Neuronal stem cell (in vitro differentiated cells): Measurements from ENCODE around the gene CD2AP.

Source experiments
- DNase-seq: peaks from one replicate; pipeline ENCODE4 v3.0.0-alpha.2; 2013; ENCODE audit warnings: low spot score
- H2AFZ ChIP-seq: one replicate; pipeline ENCODE4 v1.6.1; 2013; ENCODE audit warnings: mild to moderate bottlenecking, low read length, inconsistent platforms
- H2AK5ac ChIP-seq: 2 replicates; pipeline ENCODE4 v1.6.1; 2013; ENCODE audit warnings: low read depth, mild to moderate bottlenecking, inconsistent platforms, low read length, moderate library complexity, mixed read lengths
- H2BK120ac ChIP-seq: 2 replicates; pipeline ENCODE4 v1.6.1; 2013; ENCODE audit warnings: low read depth, mild to moderate bottlenecking, inconsistent platforms, low read length, moderate library complexity, mixed read lengths
- H2BK12ac ChIP-seq: one replicate; pipeline ENCODE4 v1.6.1; 2013; ENCODE audit warnings: low read length, inconsistent platforms
- H2BK15ac ChIP-seq: 2 replicates; pipeline ENCODE4 v1.6.1; 2013; ENCODE audit warnings: mild to moderate bottlenecking, low read length, inconsistent platforms, mixed read lengths
- H2BK5ac ChIP-seq: one replicate; pipeline ENCODE4 v1.6.1; 2013; ENCODE audit warnings: inconsistent platforms, mild to moderate bottlenecking, low read length, moderate library complexity
- H3K14ac ChIP-seq: one replicate; pipeline ENCODE4 v1.6.1; 2013; ENCODE audit warnings: low read length, inconsistent platforms
- H3K18ac ChIP-seq: 2 replicates; pipeline ENCODE4 v1.6.1; 2013; ENCODE audit warnings: low read length, inconsistent platforms
- H3K23ac ChIP-seq: 2 replicates; pipeline ENCODE4 v1.6.1; 2013; ENCODE audit warnings: low read depth, mild to moderate bottlenecking, mixed read lengths, low read length, inconsistent platforms; ENCODE audit not compliant: poor library complexity
- H3K27ac ChIP-seq: replicated peaks from 3 replicates; pipeline ENCODE4 v1.5.1; 2013; ENCODE audit warnings: low read length, inconsistent platforms
- H3K27me3 ChIP-seq, 3 experiments: 2 replicates each; pipeline ENCODE4 v1.6.1; 2013; ENCODE audit warnings: low read length in 3 of 3, mild to moderate bottlenecking in 2 of 3, inconsistent platforms in 1 of 3, low read depth in 1 of 3, mixed read lengths in 1 of 3, moderate library complexity in 1 of 3; ENCODE audit not compliant: control insufficient read depth in 3 of 3, insufficient read depth in 3 of 3
- H3K36me3 ChIP-seq, 2 donors: replicated peaks in 1 of 2; 2 replicates each; pipeline ENCODE4 v1.6.1; 2013; ENCODE audit warnings: low read length in 2 of 2; ENCODE audit not compliant: control insufficient read depth in 2 of 2, insufficient read depth in 2 of 2
- H3K4ac ChIP-seq: 2 replicates; pipeline ENCODE4 v1.6.1; 2013; ENCODE audit warnings: inconsistent platforms, mild to moderate bottlenecking, low read length, moderate library complexity
- H3K4me1 ChIP-seq, 2 donors: 1 replicate in 1 of 2; 2 replicates in 1 of 2; pipeline ENCODE4 v1.6.1; 2013; ENCODE audit warnings: low read length in 2 of 2, low read depth in 1 of 2; ENCODE audit not compliant: control insufficient read depth in 2 of 2, insufficient read depth in 1 of 2
- H3K4me2 ChIP-seq: one replicate; pipeline ENCODE4 v1.6.1; 2013; ENCODE audit warnings: mild to moderate bottlenecking, low read length, inconsistent platforms; ENCODE audit not compliant: insufficient read depth, poor library complexity, severe bottlenecking
- H3K4me3 ChIP-seq, 2 donors: 2 replicates each; pipeline ENCODE4 v1.5.1; 2013; ENCODE audit warnings: low read length in 2 of 2, mild to moderate bottlenecking in 2 of 2, inconsistent platforms in 1 of 2, moderate library complexity in 1 of 2
- H3K79me1 ChIP-seq: one replicate; pipeline ENCODE4 v1.6.1; 2013; ENCODE audit warnings: low read depth, mild to moderate bottlenecking, inconsistent platforms, low read length, moderate library complexity
- H3K9ac ChIP-seq: one replicate; pipeline ENCODE4 v1.6.1; 2013; ENCODE audit warnings: mild to moderate bottlenecking, low read depth, low read length, inconsistent platforms; ENCODE audit not compliant: poor library complexity
- H3K9me3 ChIP-seq, 2 donors: replicated peaks in 1 of 2; 2 replicates each; pipeline versions ENCODE3 to v1.6.1; 2013; ENCODE audit warnings: low read length in 2 of 2, mild to moderate bottlenecking in 2 of 2, inconsistent platforms in 1 of 2, low read depth in 1 of 2, mixed read lengths in 1 of 2, moderate library complexity in 1 of 2; ENCODE audit not compliant: control insufficient read depth in 2 of 2, insufficient read depth in 1 of 2
- H4K8ac ChIP-seq: one replicate; pipeline ENCODE4 v1.6.1; 2013; ENCODE audit warnings: low read depth, mild to moderate bottlenecking, inconsistent platforms, low read length, moderate library complexity
- H4K91ac ChIP-seq: one replicate; pipeline ENCODE4 v1.6.1; 2013; ENCODE audit warnings: low read length, low read depth, mild to moderate bottlenecking, inconsistent platforms; ENCODE audit not compliant: poor library complexity
- WGBS, 2 donors: extraction: QIAGEN DNeasy Blood & Tissue Kit; methylation state at CpG; one replicate each; pipeline ENCODE4 v1.1.7; 2013; ENCODE audit warnings: missing lambda C conversion rate in 2 of 2, mixed read lengths in 1 of 2; ENCODE audit not compliant: insufficient read length in 2 of 2, insufficient replicate concordance in 1 of 2; ENCODE audit errors: extremely low coverage in 2 of 2; 5-methylcytosine and 5-hydroxymethylcytosine counted together

Gene CD2AP

GRCh38 chr6:47663462-47664216, 186.1 kb downstream of the CD2AP start:
- peak; percentile 4 for DNase-seq
- H2AFZ ChIP-seq, result peak overlapping the region; percentile 45

GRCh38 chr6:47665112-47665511, 187.5 kb downstream of the CD2AP start:
- Histone ChIP-seq H2AFZ (no peak overlapping the region), H3K23ac (no peak overlapping the region), H3K79me1 (no peaks in the 10 kb centered on the region), H4K91ac (no peak overlapping the region), H2AK5ac (no peak overlapping the region), H3K27ac (no peak overlapping the region), H3K18ac (no peak overlapping the region), H2BK5ac (no peak overlapping the region), H3K4me2 (no peak overlapping the region), H2BK120ac (no peak overlapping the region), H3K9me3 (no peaks in the 10 kb centered on the region), H3K4me3 (no peak overlapping the region), H3K9ac (no peak overlapping the region), H2BK12ac (no peak overlapping the region), H4K8ac (no peak overlapping the region), H3K4me1 (peaks cover 3 to 5% of the 10 kb centered on the region in 2 donors), H3K4ac (no peak overlapping the region), H2BK15ac (no peak overlapping the region), H3K27me3 (no peaks in the 10 kb centered on the region), H3K14ac (no peak overlapping the region), H3K36me3 (no peaks in the 10 kb centered on the region)
- WGBS, 2 donors, result no CpG with 5 or more reads among the region's 3 CpGs
- no peak for DNase-seq

More at GRCh38 chr6:47663462-47664216, 186.1 kb downstream of the CD2AP start:
- no peak overlapping the region for H4K91ac ChIP-seq
- no peak overlapping the region for H2BK120ac ChIP-seq
- WGBS, 2 donors, result no CpG with 5 or more reads among the region's 13 CpGs
- H3K27ac ChIP-seq, result no peak overlapping the region
- no peak overlapping the region for H3K4me3 ChIP-seq
- H2BK5ac ChIP-seq, result no peak overlapping the region
- H3K27me3 ChIP-seq, result no peaks in the 10 kb centered on the region
- no peaks in the 10 kb centered on the region for H3K79me1 ChIP-seq
- H2BK15ac ChIP-seq, result no peak overlapping the region
- peaks cover 0 to 2% of the 10 kb centered on the region in 2 donors for H3K4me1 ChIP-seq
- no peaks in the 10 kb centered on the region for H3K36me3 ChIP-seq
- H2AK5ac ChIP-seq, result no peak overlapping the region
- H3K18ac ChIP-seq, result no peak overlapping the region
- no peak overlapping the region for H3K23ac ChIP-seq
- H3K4ac ChIP-seq, result no peak overlapping the region
- no peaks in the 10 kb centered on the region for H3K9me3 ChIP-seq
- no peak overlapping the region for H4K8ac ChIP-seq
- no peak overlapping the region for H3K4me2 ChIP-seq
- H3K14ac ChIP-seq, result no peak overlapping the region
- no peak overlapping the region for H2BK12ac ChIP-seq
- H3K9ac ChIP-seq, result no peak overlapping the region

- Histone ChIP-seq H3K4me3 (peak overlapping the region in 1 of 2 donors; percentile 28), H4K8ac (no peak overlapping the region), H2BK120ac (no peak overlapping the region), H4K91ac (no peak overlapping the region), H2BK5ac (no peak overlapping the region), H2BK15ac (no peak overlapping the region), H2AK5ac (no peak overlapping the region), H3K9me3 (no peaks in the 10 kb centered on the region), H3K14ac (no peak overlapping the region), H2AFZ (peak overlapping the region; percentile 77), H3K36me3 (no peaks in the 10 kb centered on the region), H3K27ac (no peak overlapping the region), H3K18ac (no peak overlapping the region), H3K4me1 (peaks cover 5 to 8% of the 10 kb centered on the region in 2 donors), H3K79me1 (no peaks in the 10 kb centered on the region), H3K4ac (no peak overlapping the region), H3K27me3 (no peaks in the 10 kb centered on the region), H3K4me2 (no peak overlapping the region), H3K23ac (no peak overlapping the region), H3K9ac (no peak overlapping the region), H2BK12ac (no peak overlapping the region)
- peak; percentile 15 for DNase-seq
- no CpG with 5 or more reads among the region's 6 CpGs for WGBS, 2 donors
Observed at GRCh38 chr6:47669684-47670513, 192.3 kb downstream of the CD2AP start.

GRCh38 chr6:47670851-47671250, 193.3 kb downstream of the CD2AP start:
- peak; percentile 3 for DNase-seq

More at GRCh38 chr6:47670851-47671250, 193.3 kb downstream of the CD2AP start:
- H3K36me3 ChIP-seq, result no peaks in the 10 kb centered on the region
- H2BK120ac ChIP-seq, result no peak overlapping the region
- no peak overlapping the region for H2BK15ac ChIP-seq
- no peak overlapping the region for H3K14ac ChIP-seq
- H3K4me1 ChIP-seq, result peaks cover 5 to 8% of the 10 kb centered on the region in 2 donors
- H4K8ac ChIP-seq, result no peak overlapping the region
- no peak overlapping the region for H3K4me2 ChIP-seq
- H3K4ac ChIP-seq, result no peak overlapping the region
- no peak overlapping the region for H2AFZ ChIP-seq
- no peak overlapping the region for H2BK5ac ChIP-seq
- no peaks in the 10 kb centered on the region for H3K79me1 ChIP-seq
- H4K91ac ChIP-seq, result no peak overlapping the region
- H3K18ac ChIP-seq, result no peak overlapping the region
- no peak overlapping the region for H3K9ac ChIP-seq
- no peak overlapping the region for H3K4me3 ChIP-seq
- no peak overlapping the region for H2BK12ac ChIP-seq
- no peaks in the 10 kb centered on the region for H3K9me3 ChIP-seq
- no CpG with 5 or more reads among the region's 3 CpGs for WGBS, 2 donors
- no peak overlapping the region for H2AK5ac ChIP-seq
- H3K23ac ChIP-seq, result no peak overlapping the region
- no peaks in the 10 kb centered on the region for H3K27me3 ChIP-seq
- no peak overlapping the region for H3K27ac ChIP-seq
